WTC11 (cell line): ENCODE data around the gene DNAJC5G.

Source experiments
- CBFB ChIP-seq: sonication (generic); formaldehyde crosslinking; IDR thresholded peaks from 2 replicates; pipeline ENCODE4 v1.8.1; 2022; ENCODE audit warnings: mild to moderate bottlenecking, low read depth, missing genetic modification reagents
- CREB1 ChIP-seq: sonication (generic); formaldehyde crosslinking; IDR thresholded peaks from 2 replicates; pipeline ENCODE4 v1.8.0; 2023; ENCODE audit warnings: mild to moderate bottlenecking, missing genetic modification reagents
- ESRRA ChIP-seq: sonication (generic); formaldehyde crosslinking; IDR thresholded peaks from 2 replicates; pipeline ENCODE4 v1.8.1; 2022; ENCODE audit warnings: mild to moderate bottlenecking, missing genetic modification reagents, borderline replicate concordance
- NR2C2 ChIP-seq: sonication (generic); formaldehyde crosslinking; IDR thresholded peaks from 2 replicates; pipeline ENCODE4 v1.8.0; 2022; ENCODE audit warnings: mild to moderate bottlenecking, missing genetic modification reagents
- TCF7 ChIP-seq: sonication (generic); formaldehyde crosslinking; IDR thresholded peaks from 2 replicates; pipeline ENCODE4 v1.8.0; 2022; ENCODE audit warnings: mild to moderate bottlenecking, low read depth, missing genetic modification reagents, moderate library complexity
- ZNF138 ChIP-seq: sonication (generic); formaldehyde crosslinking; conservative IDR thresholded peaks from 2 replicates; pipeline ENCODE4 v1.8.1; 2022; ENCODE audit warnings: mild to moderate bottlenecking, moderate library complexity, missing genetic modification reagents
- TF ChIP-seq, protein P1 (sequence below): sonication (generic); formaldehyde crosslinking; IDR thresholded peaks from 2 replicates; pipeline ENCODE4 v1.8.1; 2022; ENCODE audit warnings: low read depth, missing genetic modification reagents, borderline replicate concordance
- TF ChIP-seq, protein P2 (sequence below): fragments of 200-600 bp; IDR thresholded peaks from 2 replicates; pipeline ENCODE4 v1.8.0; 2022; ENCODE audit warnings: antibody characterized with exemption
- TF ChIP-seq, protein P3 (sequence below): sonication (generic); formaldehyde crosslinking; IDR thresholded peaks from 2 replicates; pipeline ENCODE4 v1.8.0; 2022; ENCODE audit warnings: mild to moderate bottlenecking, missing genetic modification reagents
- TF ChIP-seq, protein P4 (sequence below): sonication (generic); formaldehyde crosslinking; IDR thresholded peaks from 2 replicates; pipeline ENCODE4 v1.8.1; 2023; ENCODE audit warnings: mild to moderate bottlenecking, missing genetic modification reagents, borderline replicate concordance
- TF ChIP-seq, protein P5 (sequence below): sonication (generic); formaldehyde crosslinking; IDR thresholded peaks from 2 replicates; pipeline ENCODE4 v1.8.1; 2023; ENCODE audit warnings: mild to moderate bottlenecking, missing genetic modification reagents, moderate library complexity
- TF ChIP-seq, protein P6 (sequence below): sonication (generic); formaldehyde crosslinking; IDR thresholded peaks from 2 replicates; pipeline ENCODE4 v1.8.0; 2022; ENCODE audit warnings: mild to moderate bottlenecking, missing genetic modification reagents

DNA sequence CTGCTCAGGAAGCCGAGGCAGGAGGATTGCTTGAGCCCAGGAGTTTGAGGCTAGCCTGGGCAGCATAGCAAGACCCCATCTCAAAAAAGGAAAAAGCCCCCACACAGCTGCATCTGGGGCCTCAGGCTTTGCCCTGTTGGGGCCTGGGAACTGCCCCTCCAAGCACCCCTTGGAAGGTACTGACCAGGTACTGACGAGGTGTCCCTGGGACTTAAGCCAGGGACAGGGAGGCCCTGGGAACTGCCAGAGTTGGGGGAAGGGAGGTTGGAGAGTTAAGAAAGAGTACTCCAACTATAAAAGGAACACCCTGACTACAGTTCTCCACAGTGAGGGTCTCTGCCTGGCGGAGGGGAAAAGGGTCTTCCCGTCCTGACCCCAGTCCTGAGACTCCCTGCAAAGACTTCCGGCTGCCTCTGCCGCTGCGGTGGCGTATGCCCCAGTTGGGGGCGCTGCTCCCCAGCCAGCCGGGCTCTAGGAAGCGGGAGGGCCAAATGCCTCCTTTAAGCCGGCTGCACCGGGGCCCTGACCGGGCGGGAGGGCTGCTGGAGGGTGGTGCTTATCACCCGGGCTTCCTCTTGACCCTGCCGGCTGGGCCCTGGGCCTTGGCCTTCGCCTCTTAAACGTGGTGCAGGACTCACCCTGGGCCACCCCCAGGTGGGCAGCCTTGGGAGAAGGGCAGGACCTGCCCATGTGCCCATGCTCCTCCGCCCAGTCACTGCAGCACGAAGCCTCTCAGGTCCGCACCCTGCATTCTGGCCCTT is 25.2 kb upstream of the DNAJC5G start:
- TF ChIP-seq, protein P1, sequence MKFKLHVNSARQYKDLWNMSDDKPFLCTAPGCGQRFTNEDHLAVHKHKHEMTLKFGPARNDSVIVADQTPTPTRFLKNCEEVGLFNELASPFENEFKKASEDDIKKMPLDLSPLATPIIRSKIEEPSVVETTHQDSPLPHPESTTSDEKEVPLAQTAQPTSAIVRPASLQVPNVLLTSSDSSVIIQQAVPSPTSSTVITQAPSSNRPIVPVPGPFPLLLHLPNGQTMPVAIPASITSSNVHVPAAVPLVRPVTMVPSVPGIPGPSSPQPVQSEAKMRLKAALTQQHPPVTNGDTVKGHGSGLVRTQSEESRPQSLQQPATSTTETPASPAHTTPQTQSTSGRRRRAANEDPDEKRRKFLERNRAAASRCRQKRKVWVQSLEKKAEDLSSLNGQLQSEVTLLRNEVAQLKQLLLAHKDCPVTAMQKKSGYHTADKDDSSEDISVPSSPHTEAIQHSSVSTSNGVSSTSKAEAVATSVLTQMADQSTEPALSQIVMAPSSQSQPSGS (CRISPR knock-in tag): no peak
- TF ChIP-seq, protein P2, sequence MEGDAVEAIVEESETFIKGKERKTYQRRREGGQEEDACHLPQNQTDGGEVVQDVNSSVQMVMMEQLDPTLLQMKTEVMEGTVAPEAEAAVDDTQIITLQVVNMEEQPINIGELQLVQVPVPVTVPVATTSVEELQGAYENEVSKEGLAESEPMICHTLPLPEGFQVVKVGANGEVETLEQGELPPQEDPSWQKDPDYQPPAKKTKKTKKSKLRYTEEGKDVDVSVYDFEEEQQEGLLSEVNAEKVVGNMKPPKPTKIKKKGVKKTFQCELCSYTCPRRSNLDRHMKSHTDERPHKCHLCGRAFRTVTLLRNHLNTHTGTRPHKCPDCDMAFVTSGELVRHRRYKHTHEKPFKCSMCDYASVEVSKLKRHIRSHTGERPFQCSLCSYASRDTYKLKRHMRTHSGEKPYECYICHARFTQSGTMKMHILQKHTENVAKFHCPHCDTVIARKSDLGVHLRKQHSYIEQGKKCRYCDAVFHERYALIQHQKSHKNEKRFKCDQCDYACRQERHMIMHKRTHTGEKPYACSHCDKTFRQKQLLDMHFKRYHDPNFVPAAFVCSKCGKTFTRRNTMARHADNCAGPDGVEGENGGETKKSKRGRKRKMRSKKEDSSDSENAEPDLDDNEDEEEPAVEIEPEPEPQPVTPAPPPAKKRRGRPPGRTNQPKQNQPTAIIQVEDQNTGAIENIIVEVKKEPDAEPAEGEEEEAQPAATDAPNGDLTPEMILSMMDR: peak; percentile 56; the same call in 1 of the 2 replicates
- TF ChIP-seq, protein P3, sequence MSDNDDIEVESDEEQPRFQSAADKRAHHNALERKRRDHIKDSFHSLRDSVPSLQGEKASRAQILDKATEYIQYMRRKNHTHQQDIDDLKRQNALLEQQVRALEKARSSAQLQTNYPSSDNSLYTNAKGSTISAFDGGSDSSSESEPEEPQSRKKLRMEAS (CRISPR knock-in tag): peak; percentile 74; the same call in 1 of the 2 replicates
- TF ChIP-seq, protein P4, sequence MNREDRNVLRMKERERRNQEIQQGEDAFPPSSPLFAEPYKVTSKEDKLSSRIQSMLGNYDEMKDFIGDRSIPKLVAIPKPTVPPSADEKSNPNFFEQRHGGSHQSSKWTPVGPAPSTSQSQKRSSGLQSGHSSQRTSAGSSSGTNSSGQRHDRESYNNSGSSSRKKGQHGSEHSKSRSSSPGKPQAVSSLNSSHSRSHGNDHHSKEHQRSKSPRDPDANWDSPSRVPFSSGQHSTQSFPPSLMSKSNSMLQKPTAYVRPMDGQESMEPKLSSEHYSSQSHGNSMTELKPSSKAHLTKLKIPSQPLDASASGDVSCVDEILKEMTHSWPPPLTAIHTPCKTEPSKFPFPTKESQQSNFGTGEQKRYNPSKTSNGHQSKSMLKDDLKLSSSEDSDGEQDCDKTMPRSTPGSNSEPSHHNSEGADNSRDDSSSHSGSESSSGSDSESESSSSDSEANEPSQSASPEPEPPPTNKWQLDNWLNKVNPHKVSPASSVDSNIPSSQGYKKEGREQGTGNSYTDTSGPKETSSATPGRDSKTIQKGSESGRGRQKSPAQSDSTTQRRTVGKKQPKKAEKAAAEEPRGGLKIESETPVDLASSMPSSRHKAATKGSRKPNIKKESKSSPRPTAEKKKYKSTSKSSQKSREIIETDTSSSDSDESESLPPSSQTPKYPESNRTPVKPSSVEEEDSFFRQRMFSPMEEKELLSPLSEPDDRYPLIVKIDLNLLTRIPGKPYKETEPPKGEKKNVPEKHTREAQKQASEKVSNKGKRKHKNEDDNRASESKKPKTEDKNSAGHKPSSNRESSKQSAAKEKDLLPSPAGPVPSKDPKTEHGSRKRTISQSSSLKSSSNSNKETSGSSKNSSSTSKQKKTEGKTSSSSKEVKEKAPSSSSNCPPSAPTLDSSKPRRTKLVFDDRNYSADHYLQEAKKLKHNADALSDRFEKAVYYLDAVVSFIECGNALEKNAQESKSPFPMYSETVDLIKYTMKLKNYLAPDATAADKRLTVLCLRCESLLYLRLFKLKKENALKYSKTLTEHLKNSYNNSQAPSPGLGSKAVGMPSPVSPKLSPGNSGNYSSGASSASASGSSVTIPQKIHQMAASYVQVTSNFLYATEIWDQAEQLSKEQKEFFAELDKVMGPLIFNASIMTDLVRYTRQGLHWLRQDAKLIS (CRISPR knock-in tag): no peak
- TF ChIP-seq NR2C2 (CRISPR knock-in tag): no peak
- TF ChIP-seq, protein P5, sequence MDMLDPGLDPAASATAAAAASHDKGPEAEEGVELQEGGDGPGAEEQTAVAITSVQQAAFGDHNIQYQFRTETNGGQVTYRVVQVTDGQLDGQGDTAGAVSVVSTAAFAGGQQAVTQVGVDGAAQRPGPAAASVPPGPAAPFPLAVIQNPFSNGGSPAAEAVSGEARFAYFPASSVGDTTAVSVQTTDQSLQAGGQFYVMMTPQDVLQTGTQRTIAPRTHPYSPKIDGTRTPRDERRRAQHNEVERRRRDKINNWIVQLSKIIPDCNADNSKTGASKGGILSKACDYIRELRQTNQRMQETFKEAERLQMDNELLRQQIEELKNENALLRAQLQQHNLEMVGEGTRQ (CRISPR knock-in tag): no peak
- TF ChIP-seq, protein P6, sequence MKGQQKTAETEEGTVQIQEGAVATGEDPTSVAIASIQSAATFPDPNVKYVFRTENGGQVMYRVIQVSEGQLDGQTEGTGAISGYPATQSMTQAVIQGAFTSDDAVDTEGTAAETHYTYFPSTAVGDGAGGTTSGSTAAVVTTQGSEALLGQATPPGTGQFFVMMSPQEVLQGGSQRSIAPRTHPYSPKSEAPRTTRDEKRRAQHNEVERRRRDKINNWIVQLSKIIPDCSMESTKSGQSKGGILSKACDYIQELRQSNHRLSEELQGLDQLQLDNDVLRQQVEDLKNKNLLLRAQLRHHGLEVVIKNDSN: no peak
- no peak for TF ChIP-seq TCF7
- no peak for TF ChIP-seq ZNF138 (CRISPR knock-in tag)
- no peak for TF ChIP-seq ESRRA (CRISPR knock-in tag)
- no peak for TF ChIP-seq CREB1 (CRISPR knock-in tag)
- TF ChIP-seq CBFB (CRISPR knock-in tag): no peak
